ENCODE measurements around the gene OR6C75. TPM values are rescaled to one million over a fixed set of nuclear protein-coding genes. Genes with fewer than 3 reads are reported as not detected.
A peak's percentile ranks its signal among the peaks of the same experiment; 100 is the strongest.
"Not testable (repeated sequence)": the region's sequence is repeated elsewhere in the genome, so short reads cannot be mapped to it uniquely, and the experiment has no call there.

OR6C75 gene
- total RNA-seq, 1 donor from 2014 or later: not detected

GRCh38 chr12:55414889-55415288 lies 52.1 kb downstream of the OR6C75 start:
- not testable (repeated sequence) for H3K4me1 ChIP-seq (ENCODE audit: insufficient read depth, low read length); H3K36me3 ChIP-seq (ENCODE audit: insufficient read depth, low read length); H4K20me1 ChIP-seq (ENCODE audit: insufficient read depth, low read length); H3K9me3 ChIP-seq (ENCODE audit: insufficient read depth, low read depth, low read length); H3K9me3 Mint-ChIP-seq (ENCODE audit: unreplicated experiment); DNase-seq (ENCODE audit: low read depth); H3K9ac ChIP-seq (ENCODE audit: low read length); H3K79me2 ChIP-seq (ENCODE audit: insufficient read depth, low read length); FAIRE-seq; H3K36me3 Mint-ChIP-seq (ENCODE audit: low read depth, unreplicated experiment); H3K27ac ChIP-seq (ENCODE audit: low read depth, low read length); H3K27me3 ChIP-seq (ENCODE audit: insufficient read depth, low read length); H3K4me3 ChIP-seq (ENCODE audit: insufficient read depth, low read depth, low read length); H2AFZ ChIP-seq (ENCODE audit: low read depth, low read length); H3K4me1 Mint-ChIP-seq (ENCODE audit: low read depth, unreplicated experiment); H3K4me3 Mint-ChIP-seq (ENCODE audit: unreplicated experiment); H3K27me3 Mint-ChIP-seq (ENCODE audit: low read depth, unreplicated experiment); H3K27ac Mint-ChIP-seq (ENCODE audit: unreplicated experiment)
- peak overlapping the region; percentile 33 for H3K4me2 ChIP-seq (ENCODE audit: low read length)

- Histone ChIP-seq H4K20me1 (ENCODE audit: insufficient read depth, low read length) (no peaks in the 10 kb centered on the region), H3K27me3 (ENCODE audit: insufficient read depth, low read length) (no peaks in the 10 kb centered on the region), H3K79me2 (ENCODE audit: insufficient read depth, low read length) (no peaks in the 10 kb centered on the region), H3K4me3 (ENCODE audit: insufficient read depth, low read depth, low read length) (no peak overlapping the region), H3K9ac (ENCODE audit: low read length) (no peak overlapping the region), H3K36me3 (ENCODE audit: insufficient read depth, low read length) (no peaks in the 10 kb centered on the region), H3K27ac (ENCODE audit: low read depth, low read length) (no peak overlapping the region), H3K9me3 (ENCODE audit: insufficient read depth, low read depth, low read length) (no peaks in the 10 kb centered on the region), H3K4me2 (ENCODE audit: low read length) (no peak overlapping the region), H3K4me1 (ENCODE audit: insufficient read depth, low read length) (no peaks in the 10 kb centered on the region), H2AFZ (ENCODE audit: low read depth, low read length) (no peak overlapping the region)
- TF ChIP-seq EZH2 (IDR thresholded peaks at IDR 0.05; ENCODE audit: insufficient read depth, low read length) (no peak), CTCF (IDR thresholded peaks at IDR 0.05; ENCODE audit: insufficient read depth, low read depth, low read length) (no peak)
- DNase-seq (ENCODE audit: low read depth): no peak
- no peak for FAIRE-seq
- Mint-ChIP-seq H3K4me3 (ENCODE audit: unreplicated experiment) (no peak overlapping the region), H3K9me3 (ENCODE audit: unreplicated experiment) (peaks cover 2% of the 10 kb centered on the region), H3K4me1 (ENCODE audit: low read depth, unreplicated experiment) (no peaks in the 10 kb centered on the region), H3K27ac (ENCODE audit: unreplicated experiment) (no peak overlapping the region), H3K27me3 (ENCODE audit: low read depth, unreplicated experiment) (no peaks in the 10 kb centered on the region), H3K36me3 (ENCODE audit: low read depth, unreplicated experiment) (no peaks in the 10 kb centered on the region)
Observed at GRCh38 chr12:55416961-55417360, 54.2 kb downstream of the OR6C75 start.

Other genes starting within 250 kb of the OR6C75 start
- gene OR9K2, start 236.6 kb upstream of the OR6C75 start, total RNA-seq: not detected in 2 replicates
- not detected in 2 replicates for gene OR10A7, start 141.9 kb upstream of the OR6C75 start, total RNA-seq
- not detected in 2 replicates for gene OR6C74, start 118.4 kb upstream of the OR6C75 start, total RNA-seq
- gene OR6C6, start 66.4 kb upstream of the OR6C75 start, total RNA-seq: not detected in 2 replicates
- gene OR6C1, start 48.6 kb upstream of the OR6C75 start, total RNA-seq: not detected in 2 replicates
- not detected in 2 replicates for gene OR6C3, start 32.2 kb upstream of the OR6C75 start, total RNA-seq
- not detected in 2 replicates for gene OR6C65, start 37.6 kb downstream of the OR6C75 start, total RNA-seq
- not detected in 2 replicates for gene OR6C76, start 63.3 kb downstream of the OR6C75 start, total RNA-seq
- not detected in 2 replicates for gene OR6C2, start 81.1 kb downstream of the OR6C75 start, total RNA-seq
- gene OR6C70, start 107.2 kb downstream of the OR6C75 start, total RNA-seq: not detected in 2 replicates
- gene OR6C68, start 129.4 kb downstream of the OR6C75 start, total RNA-seq: not detected in 2 replicates
- gene OR6C4, start 186.6 kb downstream of the OR6C75 start, total RNA-seq: not detected in 2 replicates
- gene OR2AP1, start 209.5 kb downstream of the OR6C75 start, total RNA-seq: not detected in 2 replicates

Data from astrocyte (in vitro differentiated cells and primary cell).